ENCODE data around the gene THRB. TPM values are rescaled to one million over a fixed set of nuclear protein-coding genes. Genes with fewer than 3 reads are reported as not detected.

Gene THRB
- total RNA-seq, 4 donors from 2014 or later: 19.8 to 25.8 (median 23.4) TPM

DNA sequence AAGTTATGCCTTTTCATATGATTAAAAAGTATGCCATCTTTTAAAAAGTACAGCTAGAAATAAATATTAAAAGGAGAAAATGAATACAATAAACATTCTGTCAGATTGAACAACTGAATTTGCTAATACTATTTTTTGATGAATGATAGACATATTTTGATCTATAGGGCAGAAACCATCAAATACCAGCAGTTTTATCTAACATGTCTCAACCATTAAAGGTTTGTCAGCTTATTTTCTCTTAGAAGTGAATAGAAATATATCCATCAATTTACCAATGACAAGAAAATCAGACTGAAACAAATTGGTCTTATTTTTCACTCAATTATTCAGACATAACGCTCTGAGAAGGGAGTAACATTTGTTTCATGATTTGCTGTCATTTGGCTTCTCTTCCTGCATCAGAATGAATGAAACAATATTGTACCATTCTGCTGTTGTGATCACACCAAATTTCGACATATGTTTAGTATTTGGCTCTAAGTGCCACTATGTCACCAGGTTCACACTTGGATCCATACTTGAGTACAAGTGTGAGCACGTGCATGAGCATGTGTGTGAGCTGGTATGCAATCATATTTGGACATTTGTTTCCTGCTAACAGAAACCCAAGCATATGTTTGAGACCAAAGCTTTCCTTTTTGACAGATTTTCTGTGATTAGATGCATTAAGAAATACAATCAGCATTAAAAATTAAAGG is 86.5 kb downstream of the THRB start:
- no peak for TF ChIP-seq POLR2A (IDR thresholded peaks at IDR 0.05)
- TF ChIP-seq, protein P1, sequence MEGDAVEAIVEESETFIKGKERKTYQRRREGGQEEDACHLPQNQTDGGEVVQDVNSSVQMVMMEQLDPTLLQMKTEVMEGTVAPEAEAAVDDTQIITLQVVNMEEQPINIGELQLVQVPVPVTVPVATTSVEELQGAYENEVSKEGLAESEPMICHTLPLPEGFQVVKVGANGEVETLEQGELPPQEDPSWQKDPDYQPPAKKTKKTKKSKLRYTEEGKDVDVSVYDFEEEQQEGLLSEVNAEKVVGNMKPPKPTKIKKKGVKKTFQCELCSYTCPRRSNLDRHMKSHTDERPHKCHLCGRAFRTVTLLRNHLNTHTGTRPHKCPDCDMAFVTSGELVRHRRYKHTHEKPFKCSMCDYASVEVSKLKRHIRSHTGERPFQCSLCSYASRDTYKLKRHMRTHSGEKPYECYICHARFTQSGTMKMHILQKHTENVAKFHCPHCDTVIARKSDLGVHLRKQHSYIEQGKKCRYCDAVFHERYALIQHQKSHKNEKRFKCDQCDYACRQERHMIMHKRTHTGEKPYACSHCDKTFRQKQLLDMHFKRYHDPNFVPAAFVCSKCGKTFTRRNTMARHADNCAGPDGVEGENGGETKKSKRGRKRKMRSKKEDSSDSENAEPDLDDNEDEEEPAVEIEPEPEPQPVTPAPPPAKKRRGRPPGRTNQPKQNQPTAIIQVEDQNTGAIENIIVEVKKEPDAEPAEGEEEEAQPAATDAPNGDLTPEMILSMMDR (IDR thresholded peaks at IDR 0.05): no peak
- H3K4me3 ChIP-seq (ENCODE audit: low read depth, poor library complexity, severe bottlenecking): no peak overlapping the region
- WGBS, 2 donors: 42 to 43% methylated on average over 3 of the region's 3 CpGs
- no peak for DNase-seq (ENCODE audit: low spot score in 2 of 2)
- intact Hi-C loops (cut with DNase I; ENCODE audit: low total_unique reads): no loop called here

DNA sequence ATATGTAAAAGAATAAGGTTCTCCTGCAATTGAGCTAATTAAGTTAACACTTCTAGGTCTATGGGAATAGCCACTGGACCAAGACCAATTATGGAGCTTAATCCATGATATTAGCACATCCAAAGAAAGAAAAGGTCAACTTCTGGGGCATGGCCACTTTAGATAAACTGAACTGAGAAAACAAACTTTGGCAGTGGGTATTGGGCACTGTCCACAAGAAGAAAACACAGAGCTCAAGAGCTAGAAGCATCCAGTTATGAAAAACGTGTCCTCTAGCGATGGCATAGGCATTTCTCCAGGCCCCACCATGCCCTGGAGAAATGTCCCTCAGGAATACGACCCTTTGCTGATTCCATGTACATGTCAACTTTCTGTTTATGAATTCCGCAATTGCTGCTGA is 87.8 kb downstream of the THRB start:
- intact Hi-C loops (cut with DNase I; ENCODE audit: low total_unique reads): no loop called here
- no peak for DNase-seq (ENCODE audit: low spot score in 2 of 2)
- H3K4me3 ChIP-seq (ENCODE audit: low read depth, poor library complexity, severe bottlenecking): no peak overlapping the region
- 86 to 91% methylated on average over 4 of the region's 4 CpGs for WGBS, 2 donors
- no peak for TF ChIP-seq POLR2A (IDR thresholded peaks at IDR 0.05)
- TF ChIP-seq, protein P1 (IDR thresholded peaks at IDR 0.05): no peak

DNA sequence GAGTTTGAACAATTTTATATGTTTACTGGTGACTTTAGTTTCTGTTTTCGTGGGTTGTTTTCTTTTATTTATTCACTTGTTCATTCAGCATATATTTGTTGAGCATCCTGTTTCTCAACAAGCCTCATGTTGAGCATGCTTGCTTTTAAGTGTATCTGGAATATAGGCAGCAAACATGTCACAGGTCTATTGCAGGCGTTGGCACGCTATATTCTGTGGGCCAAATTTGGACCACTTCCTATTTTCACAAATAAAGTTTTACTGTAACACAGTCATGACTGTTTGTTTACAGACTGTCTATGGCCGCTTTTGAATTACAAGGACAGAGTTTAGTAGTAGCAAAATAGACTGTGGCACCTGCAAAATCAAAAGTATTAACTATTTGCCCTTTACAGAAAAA is 89.6 kb downstream of the THRB start:
- WGBS, 2 donors: 91 to 92% methylated on average over 4 of the region's 4 CpGs

DNA sequence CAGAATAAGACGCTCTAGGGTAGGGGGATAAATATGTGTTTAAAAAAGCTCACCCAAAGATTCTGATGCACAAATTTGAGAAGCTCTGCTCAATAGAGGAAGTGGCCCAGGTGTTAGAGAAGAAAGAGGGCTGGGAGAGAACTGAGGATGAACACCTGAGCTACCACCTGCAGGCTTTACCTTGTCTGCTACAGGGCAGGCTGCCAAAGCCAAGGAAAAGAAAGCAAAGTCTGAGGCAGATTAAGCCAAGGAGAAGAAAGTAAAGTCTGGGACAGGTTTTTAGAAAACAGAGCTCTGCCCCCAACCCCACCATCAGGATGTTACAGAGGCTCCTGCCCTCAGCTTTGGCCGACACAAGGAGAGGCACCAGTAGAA is 92.9 kb downstream of the THRB start:
- DNase-seq (ENCODE audit: low spot score in 2 of 2): no peak
- intact Hi-C loops (cut with DNase I; ENCODE audit: low total_unique reads): no loop called here
- no peak for TF ChIP-seq POLR2A (IDR thresholded peaks at IDR 0.05)
- TF ChIP-seq, protein P1 (IDR thresholded peaks at IDR 0.05): no peak
- H3K4me3 ChIP-seq (ENCODE audit: low read depth, poor library complexity, severe bottlenecking): no peak overlapping the region
- WGBS, 2 donors: 35 to 40% methylated on average over 2 of the region's 2 CpGs

More for the DNA sequence above, 89.6 kb downstream of the THRB start:
- no peak for TF ChIP-seq POLR2A (IDR thresholded peaks at IDR 0.05)
- TF ChIP-seq, protein P1 (IDR thresholded peaks at IDR 0.05): no peak
- intact Hi-C loops (cut with DNase I; ENCODE audit: low total_unique reads): no loop called here
- H3K4me3 ChIP-seq (ENCODE audit: low read depth, poor library complexity, severe bottlenecking): no peak overlapping the region
- DNase-seq (ENCODE audit: low spot score in 2 of 2): no peak

DNA sequence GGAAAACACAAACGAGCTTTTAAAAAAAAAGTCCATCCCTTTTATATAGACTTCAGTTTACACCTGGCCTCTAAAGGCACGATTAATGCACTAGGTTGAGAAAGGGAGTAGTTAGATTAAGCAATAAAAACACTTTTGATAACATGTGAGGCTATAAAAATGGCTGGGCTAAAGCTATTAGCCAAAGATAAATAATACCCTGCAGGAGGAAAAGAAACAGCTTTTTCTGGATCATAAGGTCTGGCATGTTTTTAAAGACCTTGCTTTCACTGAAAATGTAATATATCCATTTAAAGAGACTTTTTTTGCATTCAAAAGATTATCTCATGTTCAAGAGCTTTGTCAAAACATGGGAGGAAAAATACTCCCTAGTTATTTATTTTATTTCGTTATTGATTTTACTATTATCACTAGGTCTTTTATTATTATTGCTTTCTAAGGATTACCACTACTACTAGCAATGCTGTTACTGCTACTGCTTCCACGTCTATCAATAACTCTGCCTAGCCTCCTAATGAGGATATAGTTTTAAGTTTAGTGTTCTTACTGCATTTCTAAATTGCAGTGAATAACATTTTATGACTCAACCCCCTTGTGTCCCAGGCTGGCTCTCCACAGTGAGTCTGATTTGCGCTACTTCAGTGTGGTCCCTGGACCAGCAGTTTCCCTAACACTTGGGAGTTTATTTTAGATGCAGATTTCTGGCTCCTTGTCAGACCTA is 93.4 kb downstream of the THRB start:
- no peak for DNase-seq (ENCODE audit: low spot score in 2 of 2)
- intact Hi-C loops (cut with DNase I; ENCODE audit: low total_unique reads): no loop called here
- TF ChIP-seq POLR2A (IDR thresholded peaks at IDR 0.05): no peak
- TF ChIP-seq, protein P1 (IDR thresholded peaks at IDR 0.05): no peak
- no peak overlapping the region for H3K4me3 ChIP-seq (ENCODE audit: low read depth, poor library complexity, severe bottlenecking)
- WGBS, 2 donors: 41 to 45% methylated on average over 5 of the region's 5 CpGs
